Osteocyte (in vitro differentiated cells): ENCODE data around the gene SLC25A39. TPM values are rescaled to one million over a fixed set of nuclear protein-coding genes. Genes with fewer than 3 reads are reported as not detected.

Experiments used
- DNase-seq: peaks from one replicate; pipeline ENCODE4 v3.0.0; 2021; ENCODE audit warnings: mixed read lengths; ENCODE audit not compliant: unreplicated experiment; ENCODE audit errors: extremely low spot score
- H3K27ac Mint-ChIP-seq: one replicate; pipeline ENCODE4 v1.8.0; 2021; ENCODE audit warnings: mild to moderate bottlenecking, mixed read lengths; ENCODE audit not compliant: unreplicated experiment
- H3K27me3 Mint-ChIP-seq: one replicate; pipeline ENCODE4 v1.8.0; 2021; ENCODE audit warnings: mixed read lengths; ENCODE audit not compliant: unreplicated experiment
- H3K36me3 Mint-ChIP-seq: one replicate; pipeline ENCODE4 v1.8.0; 2021; ENCODE audit warnings: mixed read lengths; ENCODE audit not compliant: unreplicated experiment
- H3K4me1 Mint-ChIP-seq: one replicate; pipeline ENCODE4 v1.8.0; 2021; ENCODE audit warnings: mixed read lengths; ENCODE audit not compliant: unreplicated experiment
- H3K4me3 Mint-ChIP-seq: one replicate; pipeline ENCODE4 v1.8.0; 2021; ENCODE audit warnings: mild to moderate bottlenecking, moderate library complexity, mixed read lengths; ENCODE audit not compliant: unreplicated experiment
- H3K9me3 Mint-ChIP-seq: one replicate; pipeline ENCODE4 v1.8.0; 2021; ENCODE audit warnings: mixed read lengths; ENCODE audit not compliant: unreplicated experiment
- CTCF ChIP-seq: fragments of 200-600 bp; sonication (generic); IDR thresholded peaks from 2 replicates; pipeline ENCODE4 v1.5.0; 2021; ENCODE audit warnings: antibody characterized with exemption, mild to moderate bottlenecking, moderate library complexity
- total RNA-seq: library from RNA; stranded (reverse); gene quantifications from 2 replicates; pipeline ENCODE4 v1.2.1, GENCODE V29; 2021

The SLC25A39 gene
- total RNA-seq, 1 donor from 2014 or later = 122 TPM

DNA sequence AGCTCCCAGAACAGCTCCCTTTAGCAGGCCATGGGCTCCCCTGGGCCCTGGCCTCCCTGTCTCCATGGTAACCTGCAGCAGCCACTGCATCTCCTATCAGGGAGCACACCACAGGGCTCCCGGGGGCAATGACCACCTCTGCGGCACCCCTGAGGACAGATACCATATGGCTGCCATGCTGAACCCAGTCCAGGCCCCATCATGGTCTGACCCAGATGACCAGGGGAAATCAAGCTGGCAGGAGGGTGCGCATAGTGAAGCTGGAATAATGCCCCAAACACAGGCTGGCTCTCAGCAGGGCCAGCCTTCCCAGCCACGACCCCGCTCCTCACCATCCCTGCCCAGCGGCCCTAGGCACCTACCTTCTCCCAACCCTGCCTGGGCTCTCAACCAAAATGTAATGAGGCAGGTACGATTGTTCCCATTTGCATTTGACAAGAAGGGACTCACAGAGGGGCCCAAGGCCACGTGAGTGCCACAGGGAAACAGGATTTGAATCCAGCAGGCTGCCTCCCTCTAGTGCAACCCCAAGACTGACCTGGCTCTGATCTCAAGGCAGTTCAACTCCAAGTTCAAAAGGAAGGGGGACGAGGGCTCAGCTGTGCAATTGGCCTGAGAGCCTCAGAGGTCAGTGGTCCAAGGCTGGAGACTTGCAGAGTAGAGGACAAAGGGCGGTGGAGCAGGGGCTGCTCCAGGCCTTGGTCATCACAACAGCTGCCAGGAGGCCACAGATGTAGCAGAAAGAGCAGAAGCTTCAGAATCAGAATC lies 13.8 kb downstream of the SLC25A39 start:
- peaks cover 10% of the 10 kb centered on the region for H3K4me1 Mint-ChIP-seq
- H3K9me3 Mint-ChIP-seq = no peaks in the 10 kb centered on the region
- peaks cover 35% of the 10 kb centered on the region for H3K27me3 Mint-ChIP-seq
- H3K36me3 Mint-ChIP-seq = no peaks in the 10 kb centered on the region
- H3K27ac Mint-ChIP-seq = no peak overlapping the region
- no peak for TF ChIP-seq CTCF
- DNase-seq = no peak
- H3K4me3 Mint-ChIP-seq = no peak overlapping the region

DNA sequence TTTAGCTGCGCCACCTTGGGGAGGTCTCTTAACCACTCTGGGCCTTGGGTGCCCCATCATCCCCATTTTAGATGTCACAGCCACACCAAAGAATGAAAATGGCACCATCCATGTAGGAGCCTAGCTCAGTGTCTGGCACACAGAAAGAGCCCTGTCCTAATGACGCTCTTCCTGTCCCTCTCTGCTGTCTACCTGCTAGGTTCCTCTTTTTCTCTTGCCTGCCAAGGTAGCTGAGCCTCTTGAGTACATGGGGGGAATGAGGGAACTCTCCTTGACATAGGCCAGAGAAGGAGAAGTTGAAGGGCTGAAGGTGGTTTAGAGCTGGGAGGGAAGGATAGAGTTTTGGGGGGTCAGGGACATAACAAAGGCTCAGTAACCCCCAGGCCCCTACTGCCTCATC lies 14.4 kb downstream of the SLC25A39 start:
- TF ChIP-seq CTCF = no peak
- Mint-ChIP-seq H3K36me3 (no peaks in the 10 kb centered on the region), H3K27ac (no peak overlapping the region), H3K4me1 (peaks cover 6% of the 10 kb centered on the region), H3K9me3 (no peaks in the 10 kb centered on the region), H3K27me3 (peaks cover 30% of the 10 kb centered on the region), H3K4me3 (no peak overlapping the region)
- DNase-seq = no peak

DNA sequence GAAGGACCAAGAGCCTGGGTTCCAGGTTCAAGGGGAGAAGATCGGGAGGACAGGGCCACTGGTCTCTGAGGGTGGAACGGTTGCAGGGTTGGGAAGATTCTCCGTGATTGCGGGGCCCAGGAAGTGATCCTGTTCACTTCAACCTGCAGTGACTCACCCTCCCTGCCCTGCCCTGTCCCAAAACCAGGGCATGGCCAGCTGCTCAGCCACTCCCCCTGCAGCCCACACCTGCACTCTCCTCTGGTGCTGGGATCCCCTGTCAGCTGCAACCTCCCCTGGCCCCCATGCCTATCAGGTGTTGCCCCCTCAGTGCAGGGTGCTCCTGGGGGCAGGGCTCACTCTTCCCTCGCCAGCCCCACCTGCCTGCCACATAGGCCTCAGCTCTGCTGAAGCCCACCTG lies 15.2 kb downstream of the SLC25A39 start:
- Mint-ChIP-seq H3K4me1 (peaks cover 5% of the 10 kb centered on the region), H3K9me3 (no peaks in the 10 kb centered on the region), H3K27ac (no peak overlapping the region), H3K4me3 (no peak overlapping the region), H3K36me3 (no peaks in the 10 kb centered on the region), H3K27me3 (peaks cover 36% of the 10 kb centered on the region)
- no peak for TF ChIP-seq CTCF
- no peak for DNase-seq

DNA sequence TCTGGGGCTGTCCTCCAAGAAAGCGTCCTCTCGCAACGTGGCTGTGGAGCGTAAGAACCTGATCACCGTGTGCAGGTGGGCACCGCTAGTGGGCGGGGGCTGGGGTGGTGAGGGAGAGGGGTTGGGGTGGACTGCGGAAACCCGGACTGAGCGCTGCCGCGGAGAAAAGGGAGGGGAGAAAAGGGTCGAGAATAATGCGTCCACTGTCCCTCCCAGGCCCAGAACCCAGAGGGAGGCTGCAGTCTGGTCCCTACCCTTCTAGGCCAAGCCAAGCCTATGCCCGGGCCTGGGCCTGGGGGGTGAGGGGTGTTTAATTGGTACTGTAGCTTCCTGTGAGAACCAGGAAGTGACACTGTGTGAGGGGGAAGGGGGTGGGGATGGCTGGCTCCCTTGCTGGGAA lies 15.8 kb downstream of the SLC25A39 start:
- Mint-ChIP-seq H3K27ac (no peak overlapping the region), H3K9me3 (no peaks in the 10 kb centered on the region), H3K4me1 (peaks cover 5% of the 10 kb centered on the region), H3K4me3 (peak overlapping the region; percentile 38), H3K36me3 (no peaks in the 10 kb centered on the region), H3K27me3 (peaks cover 34% of the 10 kb centered on the region)
- TF ChIP-seq CTCF = no peak
- DNase-seq = no peak

DNA sequence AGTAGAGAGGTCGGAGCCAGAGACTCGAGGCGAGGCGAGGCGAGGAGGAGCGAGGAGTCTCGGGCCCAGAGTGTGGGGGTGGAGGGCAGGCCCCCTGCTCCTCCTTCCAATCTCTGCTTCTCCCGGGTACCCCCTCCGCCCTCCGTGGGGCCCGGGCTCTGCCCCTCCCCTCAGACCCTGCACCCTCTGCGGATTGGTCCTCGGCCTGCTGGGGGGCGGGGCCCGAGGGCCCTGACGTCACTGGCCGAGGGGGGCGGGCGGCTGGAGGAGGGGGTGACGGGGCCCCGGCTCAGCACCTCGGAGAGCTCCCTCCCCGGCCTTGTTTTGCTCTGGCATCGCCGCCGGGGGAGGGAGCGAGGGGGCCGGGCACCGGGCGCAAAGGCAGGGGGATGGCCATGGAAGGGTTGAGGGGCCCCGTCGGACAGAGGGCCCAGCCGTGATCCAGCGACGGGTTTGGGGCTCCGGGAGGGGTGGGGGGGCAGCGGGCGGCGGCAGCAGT lies 16.3 kb downstream of the SLC25A39 start, which contains the start of gene RUNDC3A:
TSS of gene RUNDC3A (plus strand) at position 282 of the 499 bp plus-strand sequence. CDS start 232 bp downstream, outside the sequence.
- peak; percentile 95 for DNase-seq
- no peak for TF ChIP-seq CTCF
- no peaks in the 10 kb centered on the region for H3K9me3 Mint-ChIP-seq
- H3K27ac Mint-ChIP-seq = no peak within 1 kb of the TSS
- no peaks in the 10 kb centered on the region for H3K36me3 Mint-ChIP-seq
- peak within 1 kb of the TSS; percentile 63 for H3K4me3 Mint-ChIP-seq
- H3K4me1 Mint-ChIP-seq = peaks cover 5% of the 10 kb centered on the region
- peaks cover 34% of the 10 kb centered on the region for H3K27me3 Mint-ChIP-seq
